NT2/D1 (cell line): ENCODE results near the gene PTRH2.

Experiments
- SUZ12 ChIP-seq: IDR thresholded peaks from 2 replicates; pipeline ENCODE4 v1.6.1; 2011; ENCODE audit not compliant: insufficient read length, insufficient read depth; ENCODE audit errors: extremely low read depth
- ZNF274 ChIP-seq: IDR thresholded peaks from 2 replicates; pipeline ENCODE4 v1.6.1; 2011; ENCODE audit warnings: mild to moderate bottlenecking, low read depth, low read length

DNA sequence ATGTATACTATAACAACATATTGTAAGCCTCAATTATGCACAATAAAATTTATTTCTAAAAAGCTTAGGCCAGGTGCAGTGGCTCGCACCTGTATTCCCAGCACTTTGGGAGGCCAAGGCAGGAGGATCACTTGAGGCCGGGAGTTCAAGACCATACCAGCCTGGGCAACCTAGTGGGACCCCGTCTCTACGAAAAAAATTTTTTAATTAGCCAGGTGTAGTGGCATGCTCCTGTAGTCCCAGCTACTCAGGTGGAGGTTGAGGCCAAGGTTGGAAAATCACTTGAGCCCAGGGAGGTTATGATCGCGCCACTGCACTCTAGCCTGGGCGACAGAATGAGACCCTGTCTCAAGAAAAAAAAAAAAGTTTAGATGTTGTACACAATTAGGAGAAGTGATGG is 45.7 kb upstream of the PTRH2 start:
- no peak for TF ChIP-seq SUZ12
- TF ChIP-seq ZNF274, result no peak
